HG02759 (cell line): Measurements from ENCODE around the gene EN1.

ENCODE experiments used
- ATAC-seq: cut with Tn5 transposase; IDR thresholded peaks from one replicate; pipeline ENCODE4 v1.9.1; 2021; ENCODE audit warnings: mild to moderate bottlenecking, moderate library complexity; ENCODE audit not compliant: unreplicated experiment

EN1 gene

DNA sequence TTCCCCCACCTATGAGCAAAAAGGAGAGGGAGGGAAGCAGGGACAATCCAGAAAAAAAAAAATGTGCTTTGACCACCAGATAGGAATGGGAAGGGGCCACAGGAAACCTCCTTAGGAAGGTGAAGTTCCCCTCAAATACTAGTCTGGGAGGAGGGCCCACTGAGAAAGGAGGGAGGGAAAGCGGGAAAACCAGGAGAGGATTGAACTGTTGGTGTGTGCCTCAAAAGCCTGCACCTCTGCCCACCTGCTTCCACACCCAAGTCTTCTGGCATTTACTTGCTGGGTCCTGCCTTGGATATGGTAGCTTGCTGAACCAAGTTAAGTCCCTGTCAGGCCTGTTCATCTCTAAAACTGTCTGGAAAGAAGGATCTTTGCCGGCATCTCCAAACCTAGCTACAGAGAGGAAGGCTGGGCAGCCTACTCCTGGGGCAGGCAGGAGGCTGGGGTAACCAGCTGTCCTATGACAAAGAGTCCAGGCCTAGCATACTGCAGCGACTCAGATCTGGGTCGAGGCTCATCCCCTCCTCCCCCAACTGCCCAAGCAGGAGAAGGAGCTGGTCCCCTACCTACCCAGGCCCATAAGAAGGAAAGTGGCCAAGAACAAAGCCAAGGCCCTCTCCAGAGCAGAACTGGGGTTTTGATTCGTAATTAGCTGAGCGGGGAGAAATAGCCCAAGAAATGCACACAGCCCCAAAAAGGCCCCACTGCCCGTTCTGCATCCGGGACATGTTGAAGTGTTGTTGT, 3.0 kb downstream of the EN1 start:
- ATAC-seq: no peak

- no peak for ATAC-seq
Observed at GRCh38 chr2:118843483-118844132, 3.8 kb downstream of the EN1 start.

DNA sequence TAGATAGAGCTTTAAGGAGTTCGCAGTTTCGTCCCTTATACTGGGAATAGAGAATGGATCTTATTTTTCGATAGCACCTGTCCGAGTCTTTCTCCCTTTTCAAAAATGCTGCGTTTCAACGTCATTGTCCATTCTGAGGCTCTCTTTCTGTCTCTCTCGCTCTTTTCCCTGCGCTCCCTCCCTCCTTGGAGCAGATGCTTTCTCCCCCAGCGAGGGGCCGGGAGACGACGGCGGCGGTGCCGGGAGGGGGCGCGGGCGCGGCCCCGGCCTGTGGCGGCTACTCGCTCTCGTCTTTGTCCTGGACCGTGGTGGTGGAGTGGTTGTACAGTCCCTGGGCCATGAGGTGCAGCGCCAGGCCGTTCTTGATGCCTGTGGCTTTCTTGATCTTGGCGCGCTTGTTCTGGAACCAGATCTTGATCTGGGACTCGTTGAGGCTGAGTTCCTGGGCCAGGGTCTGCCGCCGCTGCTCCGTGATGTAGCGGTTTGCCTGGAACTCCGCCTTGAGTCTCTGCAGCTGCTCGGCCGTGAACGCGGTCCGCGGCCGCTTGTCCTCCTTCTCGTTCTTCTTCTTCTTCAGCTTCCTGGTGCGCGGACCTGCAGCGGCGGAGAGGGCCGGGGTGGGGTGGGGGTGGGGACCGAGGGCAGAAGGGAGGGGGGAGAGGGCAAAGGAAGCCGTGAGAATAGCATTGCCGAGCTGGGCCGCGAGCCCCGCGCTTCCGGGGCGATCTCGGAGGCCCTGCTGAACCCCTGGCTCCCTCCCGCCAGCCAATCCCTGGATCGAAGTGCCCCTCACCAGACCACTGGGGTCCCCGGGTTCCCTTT, 4.6 kb downstream of the EN1 start:
- ATAC-seq: no peak

DNA sequence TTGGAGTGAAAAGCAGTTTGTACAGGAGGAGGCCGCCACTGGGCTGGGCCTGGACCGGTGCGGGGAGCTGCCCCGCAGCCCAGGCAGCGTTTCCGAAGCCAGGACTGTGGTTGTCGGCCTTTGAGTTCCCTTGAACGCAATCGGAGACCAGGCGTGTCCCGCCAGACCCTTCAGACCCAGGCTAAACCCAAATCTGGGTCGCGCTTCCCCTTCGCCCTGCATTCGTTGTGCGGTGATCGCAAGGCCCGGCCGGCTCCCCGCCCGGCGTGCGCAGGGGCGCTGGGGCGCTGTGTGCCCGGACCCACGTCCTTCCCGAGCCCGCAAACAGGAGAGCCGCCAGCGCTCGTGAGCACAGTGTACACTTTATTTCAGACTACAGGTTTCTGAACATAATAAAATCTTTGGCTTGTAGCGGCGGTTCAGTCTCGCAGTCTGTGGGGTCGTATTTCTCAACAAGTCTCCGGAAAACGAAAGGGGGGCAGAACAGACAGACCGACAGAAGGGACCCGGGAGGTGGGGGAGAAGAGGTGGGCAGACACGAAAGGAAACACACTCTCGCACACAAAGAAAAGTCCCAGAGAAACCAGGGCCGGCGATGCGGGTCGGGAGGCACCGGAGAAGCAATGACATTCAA, 5.5 kb downstream of the EN1 start:
- ATAC-seq: no peak

DNA sequence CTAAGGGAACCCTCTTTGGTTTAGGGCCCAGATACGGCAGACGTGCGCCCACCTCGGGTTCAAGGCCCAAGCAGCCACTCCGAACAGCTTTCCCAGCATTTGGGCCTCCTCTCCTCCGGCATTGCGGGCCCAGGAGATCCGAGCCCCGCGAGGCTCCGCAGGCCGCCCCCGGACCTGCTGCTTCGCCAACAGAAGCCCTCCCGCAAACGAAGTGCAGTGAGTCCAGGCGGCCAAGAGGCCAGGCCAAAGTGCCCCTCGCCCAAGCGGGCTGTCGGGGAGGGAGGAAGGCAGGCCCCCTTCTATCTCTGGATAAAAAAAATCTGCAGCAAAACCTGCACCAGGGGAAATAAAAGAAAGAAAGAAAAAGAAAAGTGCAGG, 6.0 kb downstream of the EN1 start:
- no peak for ATAC-seq

DNA sequence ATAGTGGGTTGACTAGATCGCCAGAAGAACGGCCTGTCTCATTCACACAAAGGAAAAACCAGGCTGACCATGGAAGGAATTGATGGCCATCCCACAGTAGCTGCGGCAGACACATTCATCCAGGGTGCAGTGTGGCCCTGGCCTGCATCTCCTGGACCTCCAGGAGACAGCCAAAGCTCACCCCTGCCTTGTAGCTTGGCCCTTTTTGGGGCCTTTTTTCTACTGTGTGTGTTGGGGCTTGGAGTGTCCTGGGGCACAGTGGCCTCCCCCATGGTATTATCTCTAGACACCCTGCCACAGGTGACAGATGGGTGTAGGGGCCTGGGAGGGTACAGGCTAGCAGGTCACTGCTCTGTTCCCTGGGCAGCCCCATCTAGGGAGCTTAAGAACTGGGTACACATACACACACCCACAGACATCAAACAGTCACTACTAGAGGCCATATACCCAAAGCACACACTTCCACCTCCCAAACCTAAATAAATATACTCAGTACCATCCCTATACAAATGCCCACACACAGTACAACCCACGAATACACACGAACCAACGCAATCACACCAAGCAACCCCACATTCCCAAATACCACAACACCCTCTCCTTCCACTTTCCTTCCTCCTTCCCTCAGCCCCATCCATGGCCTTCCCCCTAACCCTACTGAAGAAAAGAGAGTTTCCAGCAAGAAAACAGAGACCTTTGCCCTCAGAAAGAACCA, 8.6 kb downstream of the EN1 start:
- no peak for ATAC-seq

DNA sequence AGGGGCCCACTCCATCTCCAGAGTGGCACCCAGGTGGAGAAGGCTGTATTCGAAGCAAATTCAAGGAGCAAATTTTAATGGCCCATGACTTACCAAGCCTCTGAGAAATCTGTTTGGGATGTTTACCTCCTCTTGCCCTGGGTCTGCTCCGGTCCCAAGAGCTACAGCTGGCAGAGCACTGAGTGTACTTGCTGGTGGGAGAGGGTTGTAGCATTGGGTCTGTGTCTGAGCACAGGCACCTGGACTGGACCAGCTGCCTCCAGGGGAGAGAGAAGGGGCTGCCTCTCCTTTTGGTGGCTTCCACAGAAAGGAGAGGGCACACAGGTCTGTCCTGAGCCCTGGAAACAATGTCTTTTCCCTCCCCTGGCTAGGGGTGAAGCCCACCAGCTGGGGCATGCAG, 9.8 kb downstream of the EN1 start:
- ATAC-seq: no peak

- no peak for ATAC-seq
Observed at GRCh38 chr2:118837067-118837466, 10.4 kb downstream of the EN1 start.

DNA sequence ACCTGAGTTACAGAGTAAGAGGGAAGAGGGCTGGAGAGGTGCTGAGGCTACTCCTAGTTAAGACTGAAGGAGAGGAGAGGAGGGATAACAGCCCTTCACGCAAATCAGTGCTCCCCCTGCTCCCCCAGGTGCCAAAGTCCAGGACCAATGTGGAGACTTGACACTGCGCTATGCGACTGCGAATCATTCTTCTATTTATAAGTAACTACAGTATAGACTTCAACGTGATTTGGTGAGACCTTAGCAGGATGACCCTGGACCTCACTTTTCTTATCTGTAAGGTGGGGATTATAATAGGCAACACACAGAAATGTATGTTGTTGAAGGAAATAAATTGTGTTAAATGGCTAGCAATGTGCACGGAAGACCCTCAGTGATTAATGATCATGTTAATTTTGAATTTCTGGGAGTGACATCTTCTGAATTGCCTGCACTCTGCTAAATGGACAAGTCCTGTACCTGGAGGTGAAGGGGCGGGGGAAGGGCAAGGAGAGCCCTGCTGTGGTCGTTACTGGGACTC, 11.0 kb downstream of the EN1 start:
- ATAC-seq: no peak

GRCh38 chr2:118835746-118836410, 11.6 kb downstream of the EN1 start:
- no peak for ATAC-seq

DNA sequence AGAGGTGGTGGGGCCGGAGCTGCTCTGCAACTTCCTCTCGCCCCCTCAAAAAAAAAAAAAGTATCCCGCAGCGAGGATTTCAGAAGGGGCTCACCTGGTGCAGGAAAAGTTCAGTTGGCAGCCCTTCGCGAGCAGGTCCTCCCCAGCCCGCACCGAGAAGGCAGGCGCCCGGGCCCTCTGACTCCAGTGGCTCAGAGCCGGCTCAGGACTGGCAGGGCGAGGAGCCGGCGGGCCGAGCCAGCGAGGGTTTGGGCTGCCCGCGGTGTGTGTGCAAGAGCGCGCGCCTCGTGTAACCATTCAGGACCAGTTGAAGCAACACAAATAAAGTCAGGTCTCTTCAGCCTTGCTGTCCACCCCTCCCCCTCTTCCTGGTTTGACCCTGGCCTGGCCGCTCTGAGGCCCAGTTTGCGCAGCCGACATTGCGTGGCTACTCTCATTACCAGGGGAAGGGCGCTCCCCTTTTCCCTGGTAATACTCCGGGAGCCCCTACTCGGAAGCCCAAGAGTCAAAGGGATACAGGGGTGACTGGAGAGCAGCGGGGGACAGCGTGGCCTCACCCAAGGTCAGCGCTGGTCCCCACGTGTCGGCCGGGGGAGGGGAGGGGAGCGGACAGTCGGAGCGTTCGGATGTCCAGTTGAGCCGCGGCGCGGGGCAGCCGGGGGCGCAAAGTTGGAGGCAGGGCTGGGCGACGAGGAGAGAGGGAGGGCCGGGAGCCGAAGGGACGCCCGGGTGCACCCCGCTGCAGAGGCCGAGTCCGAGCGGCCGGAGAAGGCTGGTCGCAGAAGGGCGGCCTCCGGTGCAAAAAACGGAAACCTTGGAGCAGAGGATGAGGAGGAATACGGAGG, 12.3 kb downstream of the EN1 start:
- no peak for ATAC-seq

DNA sequence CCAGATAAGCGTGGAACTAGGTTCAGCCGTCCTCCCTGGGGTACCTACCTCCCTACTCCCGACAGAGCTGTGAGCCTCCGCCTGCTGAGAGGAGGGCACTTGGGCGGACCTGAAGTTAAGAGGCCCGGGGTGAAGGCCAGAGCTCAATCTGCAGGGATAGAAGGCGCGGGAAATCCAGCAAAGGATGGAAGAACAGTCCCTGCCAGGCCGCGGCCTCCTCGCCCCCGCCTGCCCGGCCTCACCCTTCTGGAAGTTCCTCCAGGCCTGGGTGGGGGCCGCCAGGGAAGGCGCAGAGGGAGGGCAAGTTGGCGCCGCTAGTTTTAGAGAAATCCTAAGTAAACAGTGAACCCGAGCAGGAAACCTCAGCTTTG, 13.0 kb downstream of the EN1 start:
- no peak for ATAC-seq

- no peak for ATAC-seq
Observed at GRCh38 chr2:118833716-118834439, 13.6 kb downstream of the EN1 start.

DNA sequence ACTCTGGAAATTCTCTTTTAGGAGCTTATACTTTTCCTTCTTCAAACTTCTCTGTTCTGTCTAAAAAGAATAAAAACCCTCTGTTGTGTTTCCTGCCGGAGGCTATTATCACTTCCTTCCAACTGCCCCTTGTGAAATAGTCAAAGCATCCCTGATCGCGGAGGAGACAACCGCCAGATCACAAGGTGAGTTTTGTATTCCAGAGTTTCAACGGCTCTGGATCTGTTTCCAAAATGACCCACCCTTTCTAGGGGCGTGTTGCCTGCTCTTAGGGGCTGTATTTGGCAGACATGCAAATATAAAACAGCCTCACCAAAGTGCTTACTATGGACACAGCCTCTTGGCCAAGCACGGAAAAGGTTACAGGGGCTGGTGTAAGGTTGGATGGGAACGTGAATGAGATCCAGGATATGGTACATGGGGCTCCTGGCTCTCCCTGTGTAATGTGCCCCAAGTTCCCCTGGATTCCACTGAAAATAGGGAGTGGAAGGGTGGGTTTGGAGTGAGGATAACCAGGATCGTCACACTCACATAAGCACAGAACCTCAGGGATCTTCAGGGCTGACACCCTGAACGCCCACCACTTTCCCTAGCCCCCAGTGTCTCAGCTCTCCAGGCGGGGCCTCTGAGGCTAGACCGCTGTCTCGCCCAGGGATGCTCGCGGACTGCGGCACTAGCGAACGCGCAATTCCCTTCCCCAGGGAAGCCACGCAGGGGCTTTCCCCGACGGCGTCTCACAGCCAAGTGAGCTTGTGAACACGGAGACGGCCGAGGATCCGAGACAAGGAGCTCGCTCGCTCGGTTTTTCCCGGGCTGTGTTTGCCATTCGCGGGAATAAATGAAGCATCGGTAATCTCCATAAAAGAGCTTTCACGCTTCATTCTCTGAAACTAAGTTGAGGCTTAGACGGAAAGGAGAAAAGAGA, 14.4 kb downstream of the EN1 start:
- no peak for ATAC-seq

- no peak for ATAC-seq
Observed at GRCh38 chr2:118832071-118832790, 15.2 kb downstream of the EN1 start.

GRCh38 chr2:118830881-118831280, 16.6 kb downstream of the EN1 start:
- ATAC-seq: no peak

DNA sequence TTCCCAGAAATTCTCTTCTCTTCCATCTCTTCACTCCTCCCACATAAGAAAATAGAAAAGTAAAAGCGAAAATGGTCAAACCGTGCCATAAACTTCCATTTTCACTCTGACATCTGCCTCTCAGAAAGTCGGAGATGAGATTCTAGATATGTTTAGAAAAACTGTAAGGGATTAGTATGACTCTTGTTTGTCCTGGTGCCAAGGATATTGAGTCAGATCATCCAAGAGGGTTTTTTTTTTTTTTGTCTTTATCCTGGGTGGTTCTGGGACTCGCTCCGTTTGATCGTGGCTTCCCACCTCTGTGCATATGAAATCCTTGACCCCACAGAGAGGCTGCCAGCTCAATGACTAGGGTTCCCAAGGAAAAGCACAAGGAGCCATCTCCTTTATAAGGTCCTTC, 17.3 kb downstream of the EN1 start:
- no peak for ATAC-seq
